Brain pericyte (primary cell): ENCODE data around the gene APLF.
"Not testable (repeated sequence)": the region's sequence is repeated elsewhere in the genome, so short reads cannot be mapped to it uniquely, and the experiment has no call there.

Source experiments
- DNase-seq: peaks from one replicate; pipeline ENCODE4 v3.0.0-alpha.2; 2012; ENCODE audit warnings: low read depth, low spot score

The APLF gene

GRCh38 chr2:68475576-68475975, 8.2 kb downstream of the APLF start:
- no peak for DNase-seq

GRCh38 chr2:68476454-68476853, 9.1 kb downstream of the APLF start:
- no peak for DNase-seq

DNA sequence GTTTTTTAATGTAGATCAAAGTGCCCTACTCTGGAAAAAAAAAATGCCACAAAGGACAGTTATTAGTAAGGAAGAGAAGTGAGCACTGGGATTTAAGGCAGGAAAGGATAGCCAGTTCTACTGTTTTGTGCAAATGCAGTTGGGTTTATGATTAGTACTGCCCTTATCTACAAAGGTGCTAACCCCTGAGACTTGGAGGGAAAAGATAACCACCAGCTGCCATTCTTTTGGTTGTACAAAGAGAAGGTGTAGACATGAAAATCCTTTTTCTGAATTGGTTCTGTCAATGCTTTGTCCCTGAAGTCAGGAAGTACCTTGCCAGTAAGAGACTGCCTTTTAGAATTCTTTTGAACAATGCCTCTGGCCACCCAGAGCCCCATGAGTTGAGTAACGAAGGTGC, 11.3 kb downstream of the APLF start:
- DNase-seq = no peak

DNA sequence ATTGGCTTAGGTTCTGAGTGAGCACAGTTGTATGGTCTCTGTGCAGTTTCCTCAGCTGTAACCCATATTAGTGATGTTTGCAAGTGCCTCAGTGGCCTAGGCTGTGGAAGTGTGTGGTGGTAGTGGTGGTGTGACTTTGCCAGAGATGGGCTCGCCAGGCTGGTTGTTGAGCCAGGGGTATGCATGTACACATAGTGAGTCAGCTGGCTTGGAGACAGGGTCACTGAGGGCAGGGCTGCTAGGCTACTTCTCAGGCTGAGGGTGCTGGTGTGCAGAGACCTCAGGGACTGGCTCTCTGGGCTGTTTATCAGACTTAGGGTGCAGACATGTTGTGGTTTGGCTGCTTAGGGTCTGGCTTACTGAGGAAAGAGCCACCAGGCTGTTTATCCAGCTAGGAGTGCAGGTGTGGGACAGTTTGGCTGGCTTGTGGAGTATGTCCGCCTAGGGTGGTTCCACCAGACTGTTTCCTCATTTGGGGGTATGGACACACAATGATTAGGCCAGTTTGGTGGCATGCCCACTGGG, 15.0 kb downstream of the APLF start:
- DNase-seq = no peak

DNA sequence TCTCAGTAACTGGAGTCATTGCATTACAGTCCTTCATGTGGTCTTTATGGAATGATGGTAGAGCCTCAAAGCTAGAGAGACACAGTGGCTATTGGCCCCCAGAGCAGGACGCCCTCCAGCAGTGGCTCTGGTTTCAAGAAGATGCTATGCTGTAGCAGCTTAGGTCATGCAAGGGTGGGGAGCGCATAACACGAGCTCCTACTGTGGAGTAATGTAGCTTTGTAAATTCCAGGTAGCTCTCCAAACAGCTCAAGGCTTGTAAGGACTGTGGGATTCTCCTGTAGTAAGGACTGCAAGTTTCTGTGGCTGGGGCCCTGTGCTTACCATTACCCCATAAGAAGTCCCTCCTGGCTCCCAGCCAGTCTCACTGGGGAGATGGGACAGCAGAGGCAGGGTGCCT, 15.6 kb downstream of the APLF start:
- no peak for DNase-seq

- no peak for DNase-seq
Observed at GRCh38 chr2:68487773-68488355, 20.5 kb downstream of the APLF start.

DNA sequence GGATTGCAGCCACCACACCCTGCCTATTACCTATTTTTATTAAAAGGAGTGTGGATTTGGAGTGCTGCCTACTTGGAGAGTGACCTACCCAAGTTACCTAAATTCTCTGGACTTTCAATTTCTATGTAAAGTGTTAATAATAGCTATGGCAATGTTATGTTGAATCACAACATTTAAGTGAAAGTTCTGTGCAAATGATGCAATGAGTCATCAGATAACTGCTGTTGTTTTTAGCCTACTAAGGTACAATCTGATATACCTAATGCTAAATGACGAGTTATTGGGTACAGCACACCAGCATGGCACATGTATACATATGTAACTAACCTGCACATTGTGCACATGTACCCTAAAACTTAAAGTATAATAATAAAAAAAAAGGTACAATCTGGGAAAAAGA, 21.2 kb downstream of the APLF start:
- not testable (repeated sequence) for DNase-seq

DNA sequence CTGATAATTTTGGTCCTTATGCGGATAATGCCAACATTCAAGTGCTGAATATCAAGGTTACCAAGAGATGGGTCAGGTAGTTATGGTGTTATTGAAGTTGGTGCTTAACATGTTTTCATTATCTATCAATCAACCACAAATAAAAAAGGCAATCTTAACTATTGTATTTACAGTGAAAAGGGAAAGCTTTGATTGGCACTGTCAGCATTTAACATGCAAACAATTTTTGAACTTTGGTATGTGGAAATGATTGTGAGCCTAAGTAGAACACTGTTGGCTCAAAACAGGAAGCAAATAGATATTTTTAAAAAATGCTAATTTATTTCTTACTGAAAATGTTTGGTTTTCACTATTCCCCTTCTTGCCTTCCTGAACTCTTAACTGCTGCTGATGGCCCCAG, 21.9 kb downstream of the APLF start:
- no peak for DNase-seq

GRCh38 chr2:68491582-68491981, 24.2 kb downstream of the APLF start:
- no peak for DNase-seq

DNA sequence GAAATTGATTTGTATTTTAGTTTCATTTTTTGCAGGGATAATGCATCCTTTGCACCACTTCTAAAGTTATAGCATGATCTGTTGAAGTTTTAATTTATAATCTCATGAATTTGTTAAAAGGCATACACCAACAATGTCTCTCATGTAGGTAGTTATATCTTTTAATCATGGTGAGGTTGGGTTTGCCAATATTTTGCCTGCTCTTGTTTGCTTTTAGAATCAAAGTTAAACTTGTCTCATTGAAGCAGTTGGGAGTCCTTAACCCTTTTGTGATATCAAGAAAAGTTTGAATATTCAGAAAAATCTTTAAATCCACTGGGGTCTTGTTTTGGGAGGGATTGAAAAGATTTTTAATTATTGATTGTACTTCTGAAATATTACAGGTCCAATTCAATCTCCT, 31.7 kb downstream of the APLF start:
- no peak for DNase-seq

GRCh38 chr2:68500649-68501048, 33.3 kb downstream of the APLF start:
- DNase-seq = no peak

- DNase-seq = no peak
Observed at GRCh38 chr2:68501768-68502167, 34.4 kb downstream of the APLF start.

DNA sequence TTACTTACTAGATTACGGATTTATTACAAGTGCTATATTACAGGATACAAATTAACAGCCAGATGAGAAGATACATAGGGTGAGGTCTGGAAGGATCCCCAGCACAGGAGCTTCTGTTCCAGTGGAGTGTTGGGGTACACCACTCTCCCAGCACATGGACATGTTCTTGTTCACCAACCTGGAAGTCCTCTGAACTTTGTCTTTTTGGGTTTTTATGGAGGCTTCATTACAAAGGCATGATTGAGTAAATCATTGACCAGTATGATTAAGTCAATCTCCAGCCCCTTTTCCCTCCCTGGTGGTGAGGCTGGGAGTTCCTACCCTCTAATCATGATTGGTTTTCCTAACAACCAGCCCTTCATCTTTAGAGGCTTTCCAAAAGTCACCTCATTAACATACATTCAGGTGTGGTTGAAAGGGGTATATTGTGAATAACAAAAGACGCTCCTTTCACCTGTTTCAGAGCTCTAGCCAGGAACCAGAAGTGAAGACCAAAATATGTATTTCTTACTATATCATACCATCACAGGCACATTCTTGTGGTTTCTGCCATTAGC, 38.3 kb downstream of the APLF start:
- DNase-seq = no peak

DNA sequence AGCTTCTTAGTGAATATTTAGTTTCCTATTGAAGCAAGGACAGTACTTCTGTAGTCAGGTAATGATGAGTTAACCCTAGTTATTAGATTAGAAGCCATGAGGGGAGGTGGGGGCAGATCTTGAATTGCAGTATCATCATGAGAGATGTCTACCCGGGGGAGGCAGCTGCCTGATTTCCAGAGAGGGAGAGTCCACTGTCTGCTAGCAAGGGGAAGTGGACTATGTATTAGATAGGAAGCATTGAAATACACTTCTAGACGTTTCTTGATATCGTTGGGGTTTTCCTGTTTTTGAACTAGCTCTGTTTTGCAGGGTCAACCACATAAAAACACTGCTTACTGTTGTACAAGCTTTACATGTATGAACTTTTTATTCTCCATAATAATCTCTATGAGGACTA, 38.8 kb downstream of the APLF start:
- no peak for DNase-seq

- DNase-seq = no peak
Observed at GRCh38 chr2:68512326-68512725, 44.9 kb downstream of the APLF start.

- DNase-seq = no peak
Observed at GRCh38 chr2:68512966-68513365, 45.6 kb downstream of the APLF start.

- no peak for DNase-seq
Observed at GRCh38 chr2:68514316-68514929, 47.0 kb downstream of the APLF start.

GRCh38 chr2:68516051-68516955, 48.9 kb downstream of the APLF start:
- no peak for DNase-seq

- no peak for DNase-seq
Observed at GRCh38 chr2:68519236-68519635, 51.9 kb downstream of the APLF start.

DNA sequence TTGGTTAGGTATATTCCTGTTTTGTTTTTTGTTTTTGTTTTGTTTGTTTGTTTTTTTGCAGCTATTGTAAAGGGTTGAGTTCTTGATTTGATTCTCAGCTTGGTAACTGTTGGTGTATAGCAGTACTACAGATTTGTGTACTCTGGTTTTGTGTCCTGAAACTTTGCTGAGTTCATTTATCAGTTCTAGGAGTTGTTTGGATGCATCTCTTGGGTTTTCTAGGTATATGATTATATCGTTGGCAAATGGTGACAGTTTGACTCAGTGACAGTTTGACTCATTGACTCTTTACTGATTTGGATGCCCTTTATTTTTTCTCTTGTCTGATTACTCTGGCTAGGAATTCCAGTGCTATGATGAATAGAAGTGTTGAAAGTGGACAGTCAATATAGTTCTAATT, 53.7 kb downstream of the APLF start:
- DNase-seq = no peak

- not testable (repeated sequence) for DNase-seq
Observed at GRCh38 chr2:68526943-68527342, 59.6 kb downstream of the APLF start.

DNA sequence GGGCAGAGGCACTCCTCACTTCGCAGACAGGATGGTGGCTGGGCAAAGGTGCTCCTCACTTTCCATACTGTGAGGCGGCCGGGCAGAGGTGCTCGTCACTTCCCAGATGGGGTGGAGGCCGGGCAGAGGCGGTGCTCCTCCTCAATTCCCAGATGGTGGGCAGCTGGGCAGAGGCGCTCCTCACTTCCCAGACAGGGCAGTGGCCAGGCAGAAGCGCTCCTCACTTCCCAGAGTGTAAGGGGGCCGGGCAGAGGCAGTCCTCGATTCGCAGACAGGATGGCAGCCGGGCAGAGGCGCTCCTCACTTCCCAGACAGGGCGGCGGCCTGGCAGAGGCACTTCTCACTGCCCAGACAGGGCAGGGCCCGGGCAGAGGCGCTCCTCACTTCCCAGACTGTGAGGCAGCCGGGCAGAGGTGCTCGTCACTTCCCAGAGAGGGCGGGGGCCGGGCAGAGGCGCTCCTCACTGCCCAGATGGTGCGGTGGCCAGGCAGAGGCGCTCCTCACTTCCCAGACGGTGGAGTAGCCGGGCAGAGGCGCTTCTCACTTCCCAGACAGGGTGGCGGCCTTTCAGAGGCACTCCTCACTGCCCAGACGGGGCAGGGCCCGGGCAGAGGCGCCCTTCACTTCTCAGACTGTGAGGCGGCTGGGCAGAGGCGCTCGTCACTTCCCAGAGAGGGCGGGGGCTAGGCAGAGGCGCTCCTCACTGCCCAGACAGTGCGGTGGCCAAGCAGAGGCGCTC, 60.1 kb downstream of the APLF start:
- not testable (repeated sequence) for DNase-seq
